HG02970 (cell line): ENCODE results near the gene GPN2.

Source experiments
- ATAC-seq: cut with Tn5 transposase; IDR thresholded peaks from one replicate; pipeline ENCODE4 v1.9.1; 2021; ENCODE audit warnings: mild to moderate bottlenecking, moderate library complexity, moderate number of reproducible peaks; ENCODE audit not compliant: unreplicated experiment, low FRiP score

GPN2 gene

GRCh38 chr1:26889551-26890466 is at the start of gene GPN2:
Gene GPN2 (minus strand): TSS chr1:26890283. CDS start chr1:26890096, 187 bp downstream.
- ATAC-seq: peak; percentile 77

GRCh38 chr1:26938659-26939025 is 48.6 kb upstream of the GPN2 start:
- ATAC-seq: no peak

GRCh38 chr1:26938004-26938658 is 48.0 kb upstream of the GPN2 start:
- no peak for ATAC-seq

- ATAC-seq: no peak
Observed at GRCh38 chr1:26936823-26937222, 46.7 kb upstream of the GPN2 start.

GRCh38 chr1:26932531-26932930 is 42.4 kb upstream of the GPN2 start:
- ATAC-seq: no peak

GRCh38 chr1:26923711-26924110 is 33.6 kb upstream of the GPN2 start:
- no peak for ATAC-seq

GRCh38 chr1:26922901-26923300 is 32.8 kb upstream of the GPN2 start:
- ATAC-seq: no peak

- no peak for ATAC-seq
Observed at GRCh38 chr1:26922431-26922729, 32.3 kb upstream of the GPN2 start.

GRCh38 chr1:26921540-26922430 is 31.7 kb upstream of the GPN2 start, which contains the start of gene NUDC:
Gene NUDC (plus strand): TSS chr1:26921743. CDS start chr1:26921849, 106 bp downstream.
- ATAC-seq: peak; percentile 96

- no peak for ATAC-seq
Observed at GRCh38 chr1:26921126-26921539, 31.1 kb upstream of the GPN2 start.

- no peak for ATAC-seq
Observed at GRCh38 chr1:26915204-26915842, 25.2 kb upstream of the GPN2 start.

- no peak for ATAC-seq
Observed at GRCh38 chr1:26913754-26914619, 23.9 kb upstream of the GPN2 start, which contains the start of gene NR0B2. Gene NR0B2 (minus strand): TSS chr1:26913975. CDS start chr1:26913940, 35 bp downstream.

GRCh38 chr1:26913389-26913753 is 23.3 kb upstream of the GPN2 start:
- no peak for ATAC-seq

- ATAC-seq: no peak
Observed at GRCh38 chr1:26912147-26912490, 22.0 kb upstream of the GPN2 start.

GRCh38 chr1:26911399-26912146 is 21.5 kb upstream of the GPN2 start:
- ATAC-seq: no peak

GRCh38 chr1:26910343-26911160 is 20.5 kb upstream of the GPN2 start:
- ATAC-seq: no peak

GRCh38 chr1:26909951-26910342 is 19.9 kb upstream of the GPN2 start:
- no peak for ATAC-seq
